HCT116 (cell line): ENCODE data around the gene LY6G5B.

Experiments used
- CEBPB ChIP-seq: IDR thresholded peaks from 2 replicates; pipeline ENCODE4 v1.6.1; 2012; ENCODE audit warnings: low read depth
- EGR1 ChIP-seq: IDR thresholded peaks from 2 replicates; pipeline ENCODE4 v1.6.1; 2012; ENCODE audit warnings: low read depth
- EZH2 ChIP-seq: fragments of 200-600 bp; sonication (generic); IDR thresholded peaks from 2 replicates; pipeline ENCODE4 v1.6.1; 2017; ENCODE audit warnings: antibody characterized with exemption, mixed run types
- EZH2phosphoT487 ChIP-seq: fragments of 200-600 bp; IDR thresholded peaks from 2 replicates; pipeline ENCODE4 v1.6.1; 2018; ENCODE audit warnings: antibody characterized with exemption, borderline replicate concordance
- POLR2A ChIP-seq: IDR thresholded peaks from 2 replicates; pipeline ENCODE4 v1.7.0; 2011; ENCODE audit warnings: borderline replicate concordance; ENCODE audit not compliant: insufficient read depth, insufficient read length; ENCODE audit errors: extremely low read depth
- POLR2AphosphoS5 ChIP-seq: IDR thresholded peaks from 2 replicates; pipeline ENCODE4 v1.6.1; 2011; ENCODE audit warnings: mild to moderate bottlenecking, low read depth, low read length, moderate library complexity
- SP1 ChIP-seq: IDR thresholded peaks from 2 replicates; pipeline ENCODE4 v1.6.1; 2012; ENCODE audit warnings: low read depth
- TF ChIP-seq, protein P1 (sequence below), 3 experiments: fragments of 200-600 bp in 1 of 3; sonication (generic) in 1 of 3; IDR thresholded peaks in 2 of 3; conservative IDR thresholded peaks in 1 of 3; 2 replicates each; pipeline ENCODE4 v1.5.1; 2012 to 2017; ENCODE audit warnings: low read depth in 2 of 3, low read length in 2 of 3, antibody characterized with exemption in 1 of 3, borderline replicate concordance in 1 of 3, control low read depth in 1 of 3, mild to moderate bottlenecking in 1 of 3, mixed read lengths in 1 of 3, mixed run types in 1 of 3, moderate library complexity in 1 of 3; ENCODE audit not compliant: insufficient read depth in 1 of 3
- TF ChIP-seq, protein P2 (sequence below): IDR thresholded peaks from 2 replicates; pipeline ENCODE4 v1.6.1; 2012
- TF ChIP-seq, protein P3 (sequence below): IDR thresholded peaks from 2 replicates; pipeline ENCODE4 v1.6.1; 2012

DNA sequence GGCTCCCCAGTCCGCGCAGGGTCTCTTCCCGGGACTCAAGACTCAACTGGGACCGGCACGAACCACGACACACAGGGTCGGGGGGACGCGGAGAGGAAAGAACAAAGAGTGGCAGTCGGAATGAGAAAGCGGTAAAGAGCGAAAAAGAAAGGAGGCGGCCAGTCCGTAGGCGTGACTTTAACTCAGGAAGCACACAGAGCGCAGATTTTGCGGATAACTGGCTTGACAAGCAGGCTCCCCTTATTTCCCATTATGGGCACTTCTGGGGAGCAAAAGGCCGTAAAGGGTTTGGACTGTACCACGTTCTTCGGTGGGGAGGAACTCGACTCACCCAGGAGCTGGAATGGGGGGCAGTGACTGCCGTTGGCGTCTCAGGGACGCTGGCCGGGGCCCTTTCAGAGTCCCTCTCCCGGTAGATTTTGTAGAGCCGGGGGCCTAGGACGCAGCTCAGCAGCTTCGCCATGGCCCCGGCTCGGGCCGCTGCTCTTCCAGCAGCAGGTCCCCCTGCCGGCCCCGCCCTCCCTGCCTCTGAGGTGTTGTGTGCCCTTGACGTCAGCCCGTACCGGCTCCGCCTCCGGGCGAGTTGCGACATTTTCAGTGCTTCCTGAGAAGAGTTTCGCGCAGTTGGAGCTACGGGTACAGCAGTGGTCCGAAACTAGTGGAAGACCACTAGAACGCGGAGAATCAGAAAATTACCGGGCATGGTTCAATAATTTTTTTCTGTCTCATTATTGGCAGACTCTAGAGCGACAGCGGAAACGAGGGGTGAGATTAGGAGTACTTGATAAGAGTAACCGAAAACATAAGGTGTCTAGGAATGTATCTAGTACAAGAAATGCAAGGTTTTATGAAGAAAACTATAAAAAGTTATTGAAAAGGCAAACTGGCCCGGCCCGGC, 33.3 kb downstream of the LY6G5B start, which contains the start of gene ABHD16A:
- TF ChIP-seq, protein P1, sequence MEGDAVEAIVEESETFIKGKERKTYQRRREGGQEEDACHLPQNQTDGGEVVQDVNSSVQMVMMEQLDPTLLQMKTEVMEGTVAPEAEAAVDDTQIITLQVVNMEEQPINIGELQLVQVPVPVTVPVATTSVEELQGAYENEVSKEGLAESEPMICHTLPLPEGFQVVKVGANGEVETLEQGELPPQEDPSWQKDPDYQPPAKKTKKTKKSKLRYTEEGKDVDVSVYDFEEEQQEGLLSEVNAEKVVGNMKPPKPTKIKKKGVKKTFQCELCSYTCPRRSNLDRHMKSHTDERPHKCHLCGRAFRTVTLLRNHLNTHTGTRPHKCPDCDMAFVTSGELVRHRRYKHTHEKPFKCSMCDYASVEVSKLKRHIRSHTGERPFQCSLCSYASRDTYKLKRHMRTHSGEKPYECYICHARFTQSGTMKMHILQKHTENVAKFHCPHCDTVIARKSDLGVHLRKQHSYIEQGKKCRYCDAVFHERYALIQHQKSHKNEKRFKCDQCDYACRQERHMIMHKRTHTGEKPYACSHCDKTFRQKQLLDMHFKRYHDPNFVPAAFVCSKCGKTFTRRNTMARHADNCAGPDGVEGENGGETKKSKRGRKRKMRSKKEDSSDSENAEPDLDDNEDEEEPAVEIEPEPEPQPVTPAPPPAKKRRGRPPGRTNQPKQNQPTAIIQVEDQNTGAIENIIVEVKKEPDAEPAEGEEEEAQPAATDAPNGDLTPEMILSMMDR (IDR thresholded peaks at IDR 0.05 in 2 of 3, conservative IDR thresholded peaks at IDR 0.05 in 1 of 3; ENCODE audit: borderline replicate concordance in 1 of 3, insufficient read depth in 1 of 3, low read depth in 2 of 3, low read length in 2 of 3): 0 out of 6 replicates have a peak, but pooled peaks of 1 of the 3 experiments have one; percentile 4
- TF ChIP-seq, protein P2, sequence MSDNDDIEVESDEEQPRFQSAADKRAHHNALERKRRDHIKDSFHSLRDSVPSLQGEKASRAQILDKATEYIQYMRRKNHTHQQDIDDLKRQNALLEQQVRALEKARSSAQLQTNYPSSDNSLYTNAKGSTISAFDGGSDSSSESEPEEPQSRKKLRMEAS: peak; percentile 50
- TF ChIP-seq POLR2AphosphoS5: peak; percentile 95
- TF ChIP-seq POLR2A: peak; percentile 48
- TF ChIP-seq EGR1: no peak
- TF ChIP-seq EZH2: no peak
- TF ChIP-seq, protein P3, sequence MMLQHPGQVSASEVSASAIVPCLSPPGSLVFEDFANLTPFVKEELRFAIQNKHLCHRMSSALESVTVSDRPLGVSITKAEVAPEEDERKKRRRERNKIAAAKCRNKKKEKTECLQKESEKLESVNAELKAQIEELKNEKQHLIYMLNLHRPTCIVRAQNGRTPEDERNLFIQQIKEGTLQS: no peak
- TF ChIP-seq SP1: peak; percentile 90
- no peak for TF ChIP-seq EZH2phosphoT487
- peak; percentile 99 for TF ChIP-seq CEBPB
